Fibroblast of skin of abdomen (primary cell): ENCODE measurements around the gene PTER.
A peak's percentile ranks its signal among the peaks of the same experiment; 100 is the strongest.

Experiments used
- DNase-seq: peaks from one replicate; pipeline ENCODE4 v3.0.0-alpha.2; 2013

Gene PTER

GRCh38 chr10:16544099-16544498 lies 107.3 kb downstream of the PTER start:
- DNase-seq, result no peak

GRCh38 chr10:16544591-16544990 lies 107.8 kb downstream of the PTER start:
- no peak for DNase-seq

- DNase-seq, result peak; percentile 12
Observed at GRCh38 chr10:16545116-16545736, 108.4 kb downstream of the PTER start.

- no peak for DNase-seq
Observed at GRCh38 chr10:16547973-16548372, 111.2 kb downstream of the PTER start.

- DNase-seq, result no peak
Observed at GRCh38 chr10:16559236-16559773, 122.5 kb downstream of the PTER start.

- DNase-seq, result peak; percentile 2
Observed at GRCh38 chr10:16562891-16563290, 126.1 kb downstream of the PTER start.
